Activated CD4-positive, alpha-beta T cell treated with anti-CD3 and anti-CD28 coated beads, Interleukin-2, amount 10 ng/mL, durations not matched to agents 24 days and 14 days (primary cell): ENCODE measurements around the gene ARL3. TPM values are rescaled to one million over a fixed set of nuclear protein-coding genes. Genes with fewer than 3 reads are reported as not detected.
"Not testable (repeated sequence)": the region's sequence is repeated elsewhere in the genome, so short reads cannot be mapped to it uniquely, and the experiment has no call there.

ENCODE experiments used
- DNase-seq: peaks from one replicate; pipeline ENCODE4 v3.0.0; 2022
- H3K27ac Mint-ChIP-seq: one replicate; pipeline ENCODE4 v1.8.0; 2022; ENCODE audit warnings: mild to moderate bottlenecking, mixed read lengths
- H3K27me3 Mint-ChIP-seq: one replicate; pipeline ENCODE4 v1.8.0; 2022; ENCODE audit warnings: mixed read lengths
- H3K36me3 Mint-ChIP-seq: one replicate; pipeline ENCODE4 v1.8.0; 2022; ENCODE audit warnings: low read depth, mild to moderate bottlenecking, mixed read lengths
- H3K4me1 Mint-ChIP-seq: one replicate; pipeline ENCODE4 v1.8.0; 2021; ENCODE audit warnings: mixed read lengths
- H3K4me3 Mint-ChIP-seq: one replicate; pipeline ENCODE4 v1.8.0; 2022; ENCODE audit warnings: mild to moderate bottlenecking, moderate library complexity, mixed read lengths
- H3K9me3 Mint-ChIP-seq: one replicate; pipeline ENCODE4 v1.8.0; 2021; ENCODE audit warnings: mixed read lengths
- intact Hi-C: fragments of 100-400 bp; cut with micrococcal nuclease; formaldehyde crosslinking; loops from one replicate; pipeline ENCODE4 v1.15.1; 2023
- total RNA-seq: library from RNA; stranded (reverse); gene quantifications from 2 replicates; pipeline ENCODE4 v1.2.3, GENCODE V29; 2022

Gene ARL3
- total RNA-seq, 1 donor from 2014 or later = 6.4 TPM

- no peak for DNase-seq
These were observed 3.6 kb downstream of the ARL3 start for GRCh38 chr10:102710609-102711008.

GRCh38 chr10:102705531-102705930 is 8.7 kb downstream of the ARL3 start:
- peak overlapping the region; percentile 36 for H3K27ac Mint-ChIP-seq

More at GRCh38 chr10:102710609-102711008, 3.6 kb downstream of the ARL3 start:
- Mint-ChIP-seq H3K4me1 (peaks cover 21% of the 10 kb centered on the region), H3K4me3 (no peak overlapping the region), H3K36me3 (no peaks in the 10 kb centered on the region), H3K9me3 (no peaks in the 10 kb centered on the region), H3K27me3 (no peaks in the 10 kb centered on the region), H3K27ac (no peak overlapping the region)
- intact Hi-C loops = loop anchor here (5.0 kb wide), 3 partner anchors 33 to 657 kb away; partner anchors contain the start of gene TAF5

GRCh38 chr10:102704915-102705314 is 9.3 kb downstream of the ARL3 start:
- H3K27ac Mint-ChIP-seq = peak overlapping the region; percentile 36
- intact Hi-C loops = no loop called here

More at GRCh38 chr10:102705531-102705930, 8.7 kb downstream of the ARL3 start:
- Mint-ChIP-seq H3K27me3 (no peaks in the 10 kb centered on the region), H3K4me3 (no peak overlapping the region), H3K36me3 (peaks cover 7% of the 10 kb centered on the region), H3K4me1 (peaks cover 9% of the 10 kb centered on the region), H3K9me3 (no peaks in the 10 kb centered on the region)
- intact Hi-C loops = no loop called here
- no peak for DNase-seq

GRCh38 chr10:102702742-102703141 is 11.5 kb downstream of the ARL3 start:
- intact Hi-C loops = no loop called here
- H3K27me3 Mint-ChIP-seq = no peaks in the 10 kb centered on the region
- H3K4me3 Mint-ChIP-seq = no peak overlapping the region
- no peak for DNase-seq
- peaks cover 19% of the 10 kb centered on the region for H3K36me3 Mint-ChIP-seq
- H3K9me3 Mint-ChIP-seq = no peaks in the 10 kb centered on the region
- H3K4me1 Mint-ChIP-seq = peaks cover 7% of the 10 kb centered on the region
- no peak overlapping the region for H3K27ac Mint-ChIP-seq

More at GRCh38 chr10:102704915-102705314, 9.3 kb downstream of the ARL3 start:
- peaks cover 7% of the 10 kb centered on the region for H3K36me3 Mint-ChIP-seq
- no peaks in the 10 kb centered on the region for H3K27me3 Mint-ChIP-seq
- H3K4me1 Mint-ChIP-seq = peaks cover 9% of the 10 kb centered on the region
- H3K9me3 Mint-ChIP-seq = no peaks in the 10 kb centered on the region
- H3K4me3 Mint-ChIP-seq = no peak overlapping the region
- DNase-seq = no peak

- Mint-ChIP-seq H3K9me3 (no peaks in the 10 kb centered on the region), H3K27ac (no peak overlapping the region), H3K4me3 (no peak overlapping the region)
These were observed 12.4 kb downstream of the ARL3 start for GRCh38 chr10:102701796-102702195.

GRCh38 chr10:102701272-102701671 is 12.9 kb downstream of the ARL3 start:
- Mint-ChIP-seq H3K4me3 (no peak overlapping the region), H3K36me3 (peaks cover 26% of the 10 kb centered on the region), H3K4me1 (peaks cover 7% of the 10 kb centered on the region), H3K27me3 (no peaks in the 10 kb centered on the region), H3K27ac (no peak overlapping the region), H3K9me3 (no peaks in the 10 kb centered on the region)
- no peak for DNase-seq
- intact Hi-C loops = no loop called here

More at GRCh38 chr10:102701796-102702195, 12.4 kb downstream of the ARL3 start:
- H3K27me3 Mint-ChIP-seq = no peaks in the 10 kb centered on the region
- H3K4me1 Mint-ChIP-seq = peaks cover 7% of the 10 kb centered on the region
- peaks cover 23% of the 10 kb centered on the region for H3K36me3 Mint-ChIP-seq
- intact Hi-C loops = no loop called here
- no peak for DNase-seq

- Mint-ChIP-seq H3K4me1 (no peaks in the 10 kb centered on the region), H3K4me3 (no peak overlapping the region), H3K9me3 (no peaks in the 10 kb centered on the region), H3K27ac (no peak overlapping the region), H3K27me3 (no peaks in the 10 kb centered on the region), H3K36me3 (peaks cover 21% of the 10 kb centered on the region)
- DNase-seq = no peak
- intact Hi-C loops = no loop called here
These were observed 15.3 kb downstream of the ARL3 start for GRCh38 chr10:102698894-102699293.

- DNase-seq = no peak
- Mint-ChIP-seq H3K27me3 (no peaks in the 10 kb centered on the region), H3K4me1 (no peaks in the 10 kb centered on the region), H3K9me3 (no peaks in the 10 kb centered on the region), H3K36me3 (peaks cover 21% of the 10 kb centered on the region), H3K4me3 (no peak overlapping the region), H3K27ac (no peak overlapping the region)
- intact Hi-C loops = no loop called here
These were observed 17.5 kb downstream of the ARL3 start for GRCh38 chr10:102696736-102697135.

- H3K4me1 Mint-ChIP-seq, H3K9me3 Mint-ChIP-seq, DNase-seq, H3K4me3 Mint-ChIP-seq, H3K27me3 Mint-ChIP-seq, intact Hi-C loops, H3K27ac Mint-ChIP-seq: not testable (repeated sequence)
- peaks cover 21% of the 10 kb centered on the region for H3K36me3 Mint-ChIP-seq
These were observed 18.8 kb downstream of the ARL3 start for GRCh38 chr10:102695401-102695800.

- Mint-ChIP-seq H3K4me1 (no peaks in the 10 kb centered on the region), H3K4me3 (no peak overlapping the region), H3K9me3 (no peaks in the 10 kb centered on the region), H3K27ac (no peak overlapping the region), H3K36me3 (peaks cover 3% of the 10 kb centered on the region), H3K27me3 (no peaks in the 10 kb centered on the region)
- no peak for DNase-seq
- intact Hi-C loops = no loop called here
These were observed 22.7 kb downstream of the ARL3 start for GRCh38 chr10:102691285-102692066.

GRCh38 chr10:102683736-102684135 is 30.5 kb downstream of the ARL3 start:
- no peaks in the 10 kb centered on the region for H3K9me3 Mint-ChIP-seq
- peaks cover 16% of the 10 kb centered on the region for H3K36me3 Mint-ChIP-seq
- H3K27ac Mint-ChIP-seq = no peak overlapping the region
- no peak for DNase-seq
- peaks cover 12% of the 10 kb centered on the region for H3K4me1 Mint-ChIP-seq
- H3K27me3 Mint-ChIP-seq = no peaks in the 10 kb centered on the region
- intact Hi-C loops = no loop called here
- no peak overlapping the region for H3K4me3 Mint-ChIP-seq

GRCh38 chr10:102682981-102683380 is 31.2 kb downstream of the ARL3 start:
- Mint-ChIP-seq H3K27me3 (no peaks in the 10 kb centered on the region), H3K4me1 (peaks cover 12% of the 10 kb centered on the region), H3K4me3 (no peak overlapping the region), H3K36me3 (peaks cover 16% of the 10 kb centered on the region), H3K27ac (no peak overlapping the region), H3K9me3 (no peaks in the 10 kb centered on the region)
- no peak for DNase-seq
- intact Hi-C loops = no loop called here

- Mint-ChIP-seq H3K9me3 (no peaks in the 10 kb centered on the region), H3K4me3 (no peak overlapping the region), H3K27me3 (no peaks in the 10 kb centered on the region), H3K4me1 (peaks cover 12% of the 10 kb centered on the region), H3K36me3 (peaks cover 16% of the 10 kb centered on the region), H3K27ac (no peak overlapping the region)
- DNase-seq = no peak
- intact Hi-C loops = no loop called here
These were observed 31.8 kb downstream of the ARL3 start for GRCh38 chr10:102682416-102682815.

- Mint-ChIP-seq H3K36me3 (peaks cover 16% of the 10 kb centered on the region), H3K9me3 (no peaks in the 10 kb centered on the region), H3K4me3 (no peak overlapping the region), H3K27ac (peak overlapping the region; percentile 1), H3K4me1 (peaks cover 12% of the 10 kb centered on the region), H3K27me3 (no peaks in the 10 kb centered on the region)
- DNase-seq = no peak
- intact Hi-C loops = no loop called here
These were observed 32.5 kb downstream of the ARL3 start for GRCh38 chr10:102681696-102682095.
